NCI-H526 treated with DMSO at 0.1 percent for 48 hours (cell line): ENCODE results near the gene ULBP3.
A peak's percentile ranks its signal among the peaks of the same experiment; 100 is the strongest.
"Not testable (repeated sequence)": the region's sequence is repeated elsewhere in the genome, so short reads cannot be mapped to it uniquely, and the experiment has no call there.

Experiments used
- DNase-seq: peaks from one replicate; lab custom pipeline; 2025; lab: John Stamatoyannopoulos, UW

The ULBP3 gene

DNA sequence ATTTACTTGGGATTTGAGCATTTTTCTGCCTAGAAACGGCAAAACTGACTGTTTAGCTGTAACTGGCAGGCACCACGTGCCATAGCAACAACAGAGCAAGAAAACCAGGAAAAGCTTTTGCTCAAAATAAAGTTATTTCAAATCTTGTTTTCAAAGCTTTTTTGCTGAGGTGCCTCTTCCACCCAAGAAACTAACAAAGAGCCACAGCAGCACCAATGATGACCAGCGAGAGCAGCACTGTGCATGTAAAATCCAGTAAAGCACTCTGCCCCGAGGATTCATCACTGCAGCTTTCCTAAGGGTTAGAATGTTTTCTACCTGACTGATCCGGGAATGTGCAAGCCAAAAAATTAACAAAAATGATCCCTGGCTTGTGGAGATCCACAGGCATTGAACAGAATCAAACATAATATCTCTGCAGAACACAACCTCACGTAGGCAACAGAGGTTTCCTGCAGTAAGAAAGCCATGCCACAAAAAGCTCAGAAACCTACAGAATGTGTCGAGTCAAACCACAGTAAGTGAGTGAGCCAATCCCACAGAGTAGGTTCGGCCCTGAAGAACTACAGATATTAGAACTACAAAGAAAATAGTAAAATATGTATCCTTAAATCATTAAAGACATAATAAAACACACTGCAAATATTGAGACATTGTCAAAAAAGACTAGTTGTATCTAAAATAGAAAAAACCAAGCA lies 7.4 kb upstream of the ULBP3 start:
- no peak for DNase-seq

DNA sequence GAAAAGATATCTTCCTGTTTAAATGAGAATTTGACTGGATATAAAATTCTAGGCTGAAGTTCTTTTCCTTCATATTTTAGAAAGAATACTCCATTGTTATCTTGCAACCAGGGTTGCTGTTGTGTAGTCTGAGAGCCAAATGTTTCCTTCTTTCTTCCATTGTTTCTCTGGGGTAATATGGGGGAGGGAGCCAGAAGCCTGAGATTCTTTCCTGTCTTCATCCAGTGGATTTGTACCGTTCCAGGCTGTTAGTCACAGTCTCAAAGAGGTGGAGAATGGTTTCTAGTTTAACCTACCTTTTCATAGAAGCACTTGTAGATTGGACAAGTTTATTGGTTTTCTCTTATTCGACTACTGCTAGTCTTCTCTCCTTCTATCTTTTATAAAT lies 6.1 kb upstream of the ULBP3 start:
- DNase-seq: no peak

DNA sequence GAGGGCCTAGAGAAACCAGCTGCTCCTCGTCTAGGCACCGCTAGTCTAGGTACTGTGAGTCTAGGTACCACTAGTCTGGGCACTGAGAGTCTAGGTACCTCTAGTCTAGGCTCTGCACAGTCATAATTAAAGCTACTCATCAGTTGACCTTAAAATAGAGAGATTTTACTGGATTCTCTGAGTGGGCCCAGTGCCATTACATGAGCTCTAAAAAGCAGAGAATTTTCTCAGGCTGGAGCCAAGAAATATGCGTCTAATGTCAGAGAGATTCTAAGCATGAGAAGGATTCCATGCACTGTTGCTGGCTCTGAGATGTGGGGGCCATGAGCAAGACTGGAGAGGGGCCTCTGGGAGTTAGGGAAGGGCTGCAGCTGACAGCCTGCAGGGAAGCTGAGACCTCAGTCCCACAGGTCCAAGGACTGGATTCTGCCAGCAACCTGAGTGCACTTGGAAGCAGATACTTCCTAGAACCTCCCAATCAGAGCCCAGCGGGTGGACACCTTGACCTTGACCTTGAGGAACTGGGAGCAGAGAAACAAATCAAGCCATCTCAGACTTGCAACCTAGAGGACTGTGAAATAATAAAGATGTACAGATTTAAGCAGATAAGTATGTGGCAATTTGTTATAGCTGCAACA lies 5.6 kb upstream of the ULBP3 start:
- DNase-seq: not testable (repeated sequence)

DNA sequence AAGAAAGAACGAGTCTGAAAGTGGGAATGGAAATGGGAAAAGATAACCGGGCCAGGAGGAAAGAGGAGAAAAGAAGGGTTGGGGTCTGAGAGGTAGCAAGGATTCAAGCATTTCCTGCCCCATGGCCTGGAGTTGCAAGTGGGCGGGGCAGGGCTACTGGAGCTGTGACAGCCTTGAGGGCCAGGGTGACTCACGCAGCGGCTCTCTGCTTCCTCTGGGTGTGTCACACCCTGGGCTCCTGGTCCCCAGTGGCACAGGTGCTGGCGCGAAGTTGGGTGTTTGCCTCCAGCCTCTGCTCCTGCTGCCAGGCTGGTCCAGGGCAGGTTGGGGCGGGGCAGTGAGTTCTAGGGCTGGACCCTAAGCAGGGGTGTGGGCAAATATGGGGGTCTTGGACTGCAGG lies 3.3 kb upstream of the ULBP3 start:
- no peak for DNase-seq

DNA sequence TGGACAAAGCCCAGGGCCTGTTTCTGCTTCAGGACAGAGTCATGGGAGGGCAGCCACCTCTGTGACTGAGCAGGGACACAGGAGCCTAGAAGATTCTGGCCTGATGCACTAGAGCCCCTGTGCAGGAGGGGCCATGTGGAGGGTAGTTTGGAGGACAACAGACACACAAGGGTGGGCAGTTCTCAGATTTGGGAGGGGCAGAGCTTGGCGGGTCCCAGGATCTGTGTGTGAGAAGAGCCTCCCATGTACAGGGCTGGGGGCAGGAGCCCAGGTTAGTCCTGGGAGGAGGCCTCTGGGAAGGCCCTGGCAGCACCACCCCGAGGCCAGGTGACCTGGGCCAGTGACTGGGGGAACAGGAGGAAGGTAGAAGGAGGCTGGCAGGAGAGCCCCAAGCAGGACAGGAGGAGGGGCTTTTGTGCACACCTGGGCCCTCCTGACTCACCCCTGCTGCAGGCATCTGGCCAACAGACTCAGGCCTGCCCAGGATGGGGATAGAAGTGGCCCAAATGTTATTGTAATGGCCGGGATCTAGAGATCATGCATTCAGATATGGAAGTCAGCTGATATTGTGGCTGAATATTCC lies 1.4 kb upstream of the ULBP3 start:
- no peak for DNase-seq

DNA sequence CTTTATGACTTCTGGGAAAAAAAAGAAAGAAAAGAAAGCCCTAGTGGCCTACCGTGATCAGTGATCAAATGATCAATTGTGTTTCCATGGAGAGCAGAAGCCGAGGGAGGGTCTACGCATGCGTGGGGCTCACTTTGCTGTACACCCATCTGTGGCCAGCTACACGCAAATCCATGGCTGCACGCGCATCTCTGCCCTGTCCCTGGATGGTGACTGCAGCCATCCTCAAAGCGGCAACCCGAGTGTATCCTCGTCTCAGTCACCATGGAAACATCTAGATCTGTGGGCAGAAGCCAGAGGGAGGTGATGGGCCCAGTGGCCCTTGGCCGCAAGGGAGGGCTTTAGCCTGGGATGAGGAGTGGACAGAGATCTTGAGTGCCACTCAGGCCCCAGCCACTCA lies 785 bp upstream of the ULBP3 start:
- DNase-seq: peak; percentile 66

DNA sequence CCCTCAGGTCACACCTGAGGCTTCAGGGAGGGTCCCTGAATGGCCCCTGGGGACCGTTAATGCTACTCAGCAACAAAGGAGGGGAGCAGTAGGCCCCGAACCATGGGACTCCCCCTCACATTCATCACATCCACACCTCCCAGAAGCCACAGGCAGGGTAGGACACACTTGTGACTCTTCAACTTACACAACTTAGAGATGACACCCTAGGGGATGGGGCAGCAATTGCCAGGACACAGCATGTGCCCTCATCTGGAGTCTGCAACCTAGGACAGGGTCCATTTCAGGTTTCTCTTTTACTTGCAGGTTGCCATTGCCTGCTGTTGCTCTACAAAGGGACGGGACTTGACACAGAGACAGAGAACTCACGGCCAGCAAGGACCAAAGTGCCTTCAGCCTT lies 770 bp downstream of the ULBP3 start:
- no peak for DNase-seq

DNA sequence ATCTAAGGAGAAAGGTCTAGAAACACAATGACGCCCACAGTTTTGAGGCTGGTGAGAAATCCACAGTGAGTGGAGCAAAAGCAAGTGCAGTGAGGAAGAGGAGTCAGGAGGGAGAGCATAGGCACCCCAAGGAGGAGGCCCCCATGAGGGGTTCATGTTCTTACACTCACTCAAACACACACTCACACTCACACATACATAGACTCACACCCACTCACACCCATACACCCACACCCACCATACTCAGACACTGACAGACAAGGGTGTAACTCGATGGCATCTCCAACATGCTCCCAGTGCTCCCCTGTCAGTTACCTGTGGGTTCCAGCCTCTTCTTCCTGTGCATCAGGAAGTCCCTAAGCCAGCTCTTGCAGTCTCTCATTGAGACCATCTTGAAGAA lies 3.8 kb downstream of the ULBP3 start:
- DNase-seq: no peak

DNA sequence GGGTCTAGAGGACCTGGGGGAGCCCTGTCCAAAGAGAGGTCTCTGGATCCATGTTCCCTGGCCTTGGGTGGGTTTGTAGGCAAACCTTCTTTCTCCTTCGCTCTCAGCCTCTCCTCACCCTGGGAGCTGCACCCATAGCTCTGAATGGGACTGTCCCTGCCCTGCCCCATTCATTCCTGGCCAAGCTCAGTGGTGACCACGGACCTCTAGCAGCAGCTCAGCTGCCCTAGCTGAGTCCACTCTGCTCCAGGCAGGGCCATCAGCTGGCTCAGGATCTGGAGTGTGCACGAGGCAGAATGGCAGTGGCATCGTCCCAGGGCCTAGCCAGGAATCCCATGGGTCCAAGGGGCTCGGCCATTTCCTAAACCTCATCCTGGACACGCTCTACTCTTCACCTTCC lies 5.3 kb downstream of the ULBP3 start:
- no peak for DNase-seq

DNA sequence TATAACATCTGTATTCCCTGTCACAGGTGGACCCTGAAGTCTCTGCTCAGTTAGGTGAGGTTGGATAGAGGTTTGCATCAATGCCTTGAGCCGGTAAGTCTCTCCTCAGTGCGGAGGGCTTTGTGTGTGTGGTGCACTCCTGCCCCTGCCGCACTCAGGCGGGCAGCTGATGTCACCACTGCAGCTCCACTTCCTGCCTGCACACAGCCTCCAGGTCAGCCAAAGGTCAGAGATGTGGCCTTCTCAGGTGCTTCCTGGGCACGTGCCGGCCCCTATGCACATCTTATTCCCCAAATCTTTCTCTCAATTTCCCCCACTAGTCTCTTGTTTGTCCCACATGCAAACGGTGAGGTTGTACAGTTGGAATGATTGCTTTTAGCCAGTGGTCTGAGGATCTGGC lies 8.9 kb downstream of the ULBP3 start:
- DNase-seq: not testable (repeated sequence)

DNA sequence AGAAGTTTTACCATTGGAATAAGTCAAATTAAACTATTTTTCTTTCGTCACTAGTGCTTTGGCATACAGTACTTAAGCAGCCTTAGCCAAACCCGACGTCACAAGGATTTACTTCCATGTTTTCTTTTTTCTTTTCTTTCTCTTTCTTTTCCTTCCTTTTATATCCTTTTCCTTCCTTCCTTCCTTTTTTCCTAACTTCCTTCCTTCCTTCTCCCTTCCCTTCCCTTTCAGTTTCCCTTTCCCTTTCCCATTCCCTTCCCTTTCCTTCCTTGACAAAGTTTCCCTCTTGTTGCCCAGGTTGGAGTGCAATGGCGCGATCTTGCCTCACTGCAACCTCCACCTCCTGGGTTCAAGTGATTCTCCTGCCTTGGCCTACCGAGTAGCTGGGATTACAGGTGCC lies 9.9 kb downstream of the ULBP3 start:
- no peak for DNase-seq

DNA sequence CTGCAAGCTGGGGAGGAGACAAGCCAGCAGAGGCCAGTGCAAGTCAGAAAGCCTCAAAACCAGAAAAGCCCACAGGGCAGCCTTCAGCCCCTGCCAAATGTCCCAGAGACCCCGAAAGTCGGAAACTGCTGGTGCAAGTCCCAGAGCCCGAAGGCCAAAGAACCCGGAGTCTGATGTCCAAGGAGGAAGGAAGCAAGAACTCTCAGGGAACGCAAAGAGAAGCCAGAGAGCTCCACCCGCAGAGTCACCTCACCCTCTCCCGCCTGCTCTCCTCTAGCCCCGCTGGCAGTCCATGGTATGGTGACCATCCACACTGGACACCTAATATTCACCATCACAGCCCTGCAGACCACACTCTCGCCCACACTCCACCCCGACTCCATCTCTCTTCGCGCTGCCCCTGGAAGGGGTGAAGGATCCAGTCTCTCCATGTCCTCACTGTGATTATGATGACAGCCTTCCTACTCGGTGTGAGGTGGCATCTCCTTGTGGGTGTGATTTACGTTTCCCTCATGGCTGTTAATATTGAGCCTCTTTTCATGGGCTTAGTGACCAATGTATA lies 10.6 kb downstream of the ULBP3 start:
- DNase-seq: no peak

DNA sequence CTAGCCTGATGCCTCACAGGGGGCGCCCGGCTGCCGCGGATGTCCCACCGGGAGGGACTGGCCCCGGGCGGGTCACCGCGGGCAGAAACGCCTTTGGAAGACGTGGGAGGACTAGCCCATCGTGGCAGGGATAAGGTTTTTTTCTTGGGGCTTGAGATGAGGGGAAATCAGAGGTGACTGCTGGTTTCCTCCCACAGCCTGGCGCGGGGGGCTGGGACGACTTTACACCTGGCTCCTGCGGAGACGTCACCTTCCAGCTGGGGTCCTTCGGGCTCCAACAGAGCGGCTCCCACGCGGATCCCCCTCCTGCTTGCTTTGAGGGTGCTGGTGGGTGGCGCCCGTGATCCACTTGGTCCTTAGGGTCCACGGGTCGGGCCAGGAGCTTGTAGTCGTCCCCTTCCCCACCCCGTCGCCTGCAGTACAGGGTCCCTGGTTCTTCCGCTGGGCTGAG lies 11.4 kb downstream of the ULBP3 start:
- no peak for DNase-seq

DNA sequence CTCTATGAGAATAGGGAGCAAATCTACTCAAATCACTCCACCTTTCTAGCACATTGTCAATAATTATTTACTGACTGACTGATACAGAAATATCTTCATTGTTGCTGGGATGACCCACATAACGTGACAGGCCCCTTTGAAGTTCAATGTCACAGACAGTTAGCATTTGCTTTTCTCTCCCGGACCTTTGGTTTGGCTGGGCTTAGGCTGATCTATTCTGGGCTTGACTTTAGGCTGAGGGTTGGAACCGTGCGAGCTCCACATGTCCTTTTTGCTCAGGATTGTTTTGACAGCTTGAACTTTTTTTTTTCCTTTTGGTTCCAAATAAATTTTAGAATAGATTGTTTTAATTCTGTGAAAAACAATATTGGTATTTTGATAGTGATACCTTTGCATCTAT lies 12.0 kb downstream of the ULBP3 start:
- no peak for DNase-seq

DNA sequence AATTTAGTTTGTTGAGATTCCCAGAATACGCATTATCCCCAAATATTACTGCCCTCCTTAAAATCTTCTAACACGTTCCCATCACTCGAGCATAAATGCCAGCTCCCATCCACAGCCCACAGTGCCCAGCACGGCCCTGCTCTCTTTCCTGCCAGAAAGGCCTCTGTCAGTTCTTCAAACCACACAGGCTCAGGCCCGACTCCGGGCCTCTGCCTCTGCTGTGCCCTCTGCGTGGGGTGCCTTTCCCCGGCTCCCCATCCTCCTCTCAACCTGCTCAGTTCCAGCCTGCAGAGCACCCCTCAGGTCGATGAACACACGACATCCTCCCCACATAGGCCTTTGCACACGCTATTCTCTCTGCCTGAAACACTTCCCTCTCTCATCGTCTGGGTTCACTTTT lies 12.8 kb downstream of the ULBP3 start:
- no peak for DNase-seq

DNA sequence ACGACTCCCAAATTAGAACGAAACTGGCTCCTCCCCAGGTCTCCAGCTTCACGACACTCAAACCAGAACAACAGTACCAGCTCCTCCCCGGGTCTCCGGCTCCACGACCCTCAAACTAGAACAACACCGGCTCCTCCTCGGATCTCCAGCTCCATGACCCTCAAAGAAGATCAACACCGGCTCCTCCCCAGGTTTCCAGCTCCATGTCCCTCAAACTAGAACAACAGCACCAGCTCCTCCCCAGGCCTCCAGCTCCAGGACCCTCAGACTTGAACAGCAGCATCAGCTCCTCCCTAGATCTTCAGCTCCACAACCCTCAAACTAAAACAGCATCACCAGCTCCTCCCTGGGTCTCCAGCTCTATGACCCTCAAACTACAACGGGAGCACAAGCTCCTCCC lies 13.8 kb downstream of the ULBP3 start:
- DNase-seq: no peak

DNA sequence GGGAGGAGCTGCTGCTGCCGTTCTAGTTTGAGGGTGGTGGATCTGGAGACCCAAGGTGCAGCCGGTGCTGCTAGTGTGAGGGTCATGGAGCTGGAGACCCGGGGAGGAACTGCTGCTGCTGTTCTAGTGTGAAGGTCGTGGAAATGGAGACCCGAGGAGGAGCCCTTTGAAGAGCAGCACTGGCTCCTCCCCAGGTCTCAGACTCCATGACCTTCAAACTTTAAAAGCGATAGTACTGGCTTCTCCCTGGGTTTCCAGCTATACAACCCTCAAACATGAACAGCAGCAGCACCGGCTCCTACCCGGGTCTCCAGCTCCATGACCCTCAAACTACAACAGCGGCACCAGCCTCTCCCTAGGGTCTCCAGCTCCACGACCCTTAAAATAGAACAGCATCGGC lies 15.5 kb downstream of the ULBP3 start:
- DNase-seq: no peak

DNA sequence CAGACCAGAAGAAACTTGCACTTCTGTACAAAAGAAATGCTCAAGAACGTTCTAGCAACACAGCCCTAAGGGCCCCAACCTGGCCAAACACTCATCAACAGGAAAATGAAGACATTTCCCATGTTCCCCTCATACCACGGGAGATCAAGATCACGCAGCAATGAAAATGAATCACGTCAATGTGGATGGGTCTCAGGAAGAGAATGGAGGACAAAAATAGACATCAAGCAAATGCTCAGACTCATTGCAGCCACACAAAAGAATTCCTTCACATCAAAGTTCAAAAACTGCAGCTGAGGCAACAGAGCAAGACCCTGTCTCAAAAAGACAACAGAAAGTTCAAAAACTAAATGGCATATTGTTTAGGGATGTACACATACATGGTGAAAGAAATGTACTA lies 18.1 kb downstream of the ULBP3 start:
- DNase-seq: no peak

DNA sequence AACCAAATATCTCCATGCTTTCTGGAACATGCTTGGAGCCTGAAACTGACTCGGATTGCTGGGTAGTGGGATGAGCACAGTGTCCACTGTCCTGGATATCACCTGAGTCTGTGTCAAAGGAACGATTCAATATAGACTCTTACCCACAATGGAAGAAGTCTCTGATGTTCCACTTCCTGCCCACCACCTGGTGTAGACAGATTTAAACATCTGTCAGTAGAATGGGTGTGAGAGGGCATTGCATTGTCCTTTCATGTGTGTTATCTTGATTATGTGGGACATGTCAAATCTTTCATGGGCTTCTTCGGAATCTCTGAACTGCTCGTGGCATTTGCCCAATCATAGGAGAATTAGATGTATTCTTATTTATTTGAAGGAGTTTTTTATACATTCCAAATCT lies 20.8 kb downstream of the ULBP3 start:
- no peak for DNase-seq

DNA sequence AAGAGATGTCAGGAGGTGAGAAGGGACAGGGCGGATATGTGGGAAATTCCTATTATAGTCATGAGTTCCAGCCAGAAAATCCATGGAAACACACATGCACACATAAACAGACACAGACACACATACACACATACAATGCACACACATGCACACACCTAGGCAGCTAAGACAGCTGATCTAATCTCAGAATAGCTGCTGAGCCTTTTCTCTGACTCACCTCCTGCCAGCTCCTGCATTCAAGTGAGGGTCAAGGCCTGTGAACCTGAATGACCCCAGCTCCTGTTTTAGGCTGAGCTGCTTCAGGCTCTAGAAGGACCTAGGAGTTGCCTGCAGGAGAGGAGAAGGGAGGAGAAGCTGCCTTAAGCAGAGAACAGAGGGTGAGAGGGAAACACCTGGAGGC lies 22.0 kb downstream of the ULBP3 start:
- DNase-seq: no peak

DNA sequence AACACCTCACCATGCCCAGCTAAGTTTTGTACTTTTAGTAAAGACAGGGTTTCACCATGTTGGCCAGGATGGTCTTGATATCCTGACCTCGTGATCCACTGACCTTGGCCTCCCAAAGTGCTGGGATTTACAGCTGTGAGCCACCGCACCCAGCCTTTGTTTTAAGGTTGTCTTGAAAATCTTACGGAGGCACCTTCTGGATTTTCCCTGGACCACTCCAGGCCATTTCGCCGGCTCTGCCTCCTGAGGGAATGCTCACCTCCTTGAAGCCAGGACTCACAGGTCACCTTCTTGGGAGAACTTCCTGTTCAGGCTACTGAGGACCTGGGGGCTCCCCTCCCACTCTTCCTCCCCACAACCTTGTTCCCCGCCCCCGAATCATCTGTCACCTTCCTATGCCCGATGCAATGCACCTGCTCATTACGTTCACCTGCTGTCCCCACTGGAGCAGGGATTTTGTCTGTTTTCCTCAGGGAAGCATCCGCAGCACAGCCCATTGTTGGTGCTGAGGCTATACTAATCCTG lies 24.2 kb downstream of the ULBP3 start:
- no peak for DNase-seq

DNA sequence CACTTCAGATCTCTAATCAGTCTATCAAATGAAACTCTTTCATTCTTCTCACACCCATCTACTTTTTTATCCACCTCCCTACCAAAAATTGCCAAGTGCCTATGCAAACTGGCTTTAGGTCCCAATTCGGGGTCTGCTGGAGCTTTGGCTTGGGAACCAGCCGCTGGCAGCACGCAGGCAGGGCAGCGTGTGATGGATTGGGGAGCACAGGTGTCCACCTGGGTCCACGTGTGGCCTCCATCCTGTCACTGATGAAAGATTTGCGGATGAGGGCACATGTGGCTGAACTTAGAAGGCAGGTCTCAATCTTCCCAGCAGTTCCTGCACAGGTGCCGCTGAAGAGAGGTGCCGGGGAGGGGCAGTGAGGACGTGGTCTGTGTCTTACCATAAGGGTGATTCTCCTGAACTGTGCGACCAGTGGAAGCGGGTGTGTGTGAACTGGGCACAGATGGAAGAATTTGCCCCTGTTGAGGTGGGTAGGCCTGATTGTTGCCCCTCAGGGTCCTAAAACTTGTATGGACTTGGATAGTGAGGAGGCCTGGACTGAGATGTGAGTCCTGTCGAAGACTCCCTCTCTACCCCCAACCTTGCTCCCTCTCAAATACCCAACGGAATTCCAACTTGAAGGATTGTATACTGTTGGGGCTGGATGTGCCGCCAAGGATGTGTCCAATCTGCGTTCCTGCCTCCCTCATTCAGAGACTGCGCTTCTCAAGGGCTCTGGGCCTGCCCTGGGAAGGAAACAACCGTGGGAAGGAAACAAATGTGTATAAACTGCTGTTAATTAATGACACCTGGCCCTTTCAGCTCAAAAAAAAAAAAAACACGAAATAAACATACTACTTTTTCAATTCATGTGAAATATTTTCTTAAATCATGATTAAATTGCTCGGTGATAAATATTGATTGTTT lies 25.2 kb downstream of the ULBP3 start:
- no peak for DNase-seq
